GM12892 (cell line): ENCODE measurements around the gene TSPAN14.
"Not testable (repeated sequence)": the region's sequence is repeated elsewhere in the genome, so short reads cannot be mapped to it uniquely, and the experiment has no call there.

Source experiments
- DNase-seq: peaks from one replicate; pipeline ENCODE4 v3.0.0; 2011; ENCODE audit not compliant: insufficient read length
- FAIRE-seq: peaks from 2 replicates; lab custom pipeline; 2011; peaks lifted over from hg19 to GRCh38; lab: Jason Lieb, UNC
- POLR2A ChIP-seq: IDR thresholded peaks from 2 replicates; pipeline ENCODE4 v1.6.1; 2011; ENCODE audit warnings: low read depth, low read length, control low read depth
- POLR2AphosphoS5 ChIP-seq: IDR thresholded peaks from 2 replicates; pipeline ENCODE4 v1.6.1; 2011; ENCODE audit warnings: low read depth, low read length, control low read depth
- TAF1 ChIP-seq: IDR thresholded peaks from 2 replicates; pipeline ENCODE4 v1.6.1; 2011; ENCODE audit warnings: low read depth, mild to moderate bottlenecking, control low read depth, low read length, borderline replicate concordance

The TSPAN14 gene

DNA sequence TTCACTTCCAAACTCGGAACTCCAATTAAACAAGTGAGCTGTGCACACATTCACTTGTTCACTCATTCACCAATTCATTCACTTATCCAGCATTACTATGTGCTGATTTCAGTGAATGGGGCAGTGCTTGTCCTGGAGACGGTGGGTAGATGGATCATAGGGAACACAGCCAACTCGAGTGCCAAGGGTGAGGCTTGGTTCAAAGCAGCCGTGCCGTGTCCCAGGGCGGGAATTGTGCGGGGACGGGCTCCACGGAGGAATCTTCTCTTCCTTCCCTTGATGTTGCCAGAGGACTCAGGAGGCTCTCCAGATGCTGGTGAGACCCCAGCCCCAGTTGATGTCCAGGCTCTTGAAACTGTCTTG, 86.5 kb downstream of the TSPAN14 start:
- DNase-seq (no peak), FAIRE-seq (no peak)
- TF ChIP-seq POLR2AphosphoS5 (no peak), POLR2A (no peak), TAF1 (no peak)

DNA sequence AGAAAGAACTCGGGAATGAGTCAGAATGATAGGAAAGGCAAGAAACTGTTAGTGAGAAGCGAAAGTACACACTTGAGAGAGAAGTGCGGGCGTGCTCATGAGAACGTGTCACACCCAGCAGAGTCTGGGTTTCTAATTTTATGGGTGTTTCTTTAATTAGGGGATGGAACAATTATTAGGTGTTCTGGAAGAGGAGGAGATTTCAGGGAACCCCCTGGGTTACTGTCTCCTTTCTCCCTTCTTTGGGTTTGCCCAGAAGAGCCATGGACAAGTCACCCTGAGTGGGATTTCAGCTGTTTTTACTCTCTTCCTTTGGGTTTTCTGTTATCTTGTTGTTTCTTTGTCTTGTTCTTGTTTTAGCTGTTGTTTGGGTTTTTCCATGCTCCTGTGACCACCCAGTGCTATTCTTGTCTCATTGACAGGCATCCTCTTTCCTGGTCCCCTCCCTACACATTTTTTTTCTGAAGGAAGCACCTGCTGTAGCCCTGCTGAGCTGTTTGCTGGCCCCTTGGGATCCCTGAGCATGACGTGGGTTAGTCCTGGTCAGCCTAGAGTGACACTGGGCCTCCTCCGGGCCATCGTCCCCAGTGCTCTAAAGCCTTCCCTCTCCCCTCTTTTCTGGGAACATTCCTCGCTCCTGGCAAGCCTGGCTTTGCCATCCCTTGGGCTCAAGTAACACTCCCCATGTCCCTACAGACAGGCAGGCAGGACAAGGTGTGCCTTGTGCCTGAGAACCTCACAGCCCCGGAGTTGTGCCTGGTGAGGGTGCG, 87.1 kb downstream of the TSPAN14 start:
- FAIRE-seq (no peak), DNase-seq (no peak)
- TF ChIP-seq TAF1 (no peak), POLR2AphosphoS5 (no peak), POLR2A (no peak)

DNA sequence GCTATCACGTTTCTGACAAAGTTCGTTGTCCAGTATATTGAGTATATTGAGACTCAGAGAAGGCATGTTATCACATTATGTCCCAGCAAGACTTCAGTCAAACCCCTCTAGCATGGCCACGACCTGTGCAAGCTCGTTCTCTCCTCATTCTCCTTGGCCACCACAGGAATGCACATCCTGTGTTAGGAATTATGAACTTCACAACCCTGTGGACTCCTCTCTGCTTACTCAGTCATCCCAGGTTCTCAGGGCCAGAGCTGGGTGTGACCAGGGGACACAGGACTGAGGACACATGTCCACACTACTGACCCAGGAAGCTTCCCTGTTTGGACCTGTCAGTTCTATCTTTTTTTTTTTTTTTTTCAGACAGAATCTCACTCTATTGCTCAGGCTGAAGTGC, 87.9 kb downstream of the TSPAN14 start:
- TF ChIP-seq TAF1 (no peak), POLR2A (no peak), POLR2AphosphoS5 (no peak)
- FAIRE-seq (peak; percentile 82), DNase-seq (no peak)

DNA sequence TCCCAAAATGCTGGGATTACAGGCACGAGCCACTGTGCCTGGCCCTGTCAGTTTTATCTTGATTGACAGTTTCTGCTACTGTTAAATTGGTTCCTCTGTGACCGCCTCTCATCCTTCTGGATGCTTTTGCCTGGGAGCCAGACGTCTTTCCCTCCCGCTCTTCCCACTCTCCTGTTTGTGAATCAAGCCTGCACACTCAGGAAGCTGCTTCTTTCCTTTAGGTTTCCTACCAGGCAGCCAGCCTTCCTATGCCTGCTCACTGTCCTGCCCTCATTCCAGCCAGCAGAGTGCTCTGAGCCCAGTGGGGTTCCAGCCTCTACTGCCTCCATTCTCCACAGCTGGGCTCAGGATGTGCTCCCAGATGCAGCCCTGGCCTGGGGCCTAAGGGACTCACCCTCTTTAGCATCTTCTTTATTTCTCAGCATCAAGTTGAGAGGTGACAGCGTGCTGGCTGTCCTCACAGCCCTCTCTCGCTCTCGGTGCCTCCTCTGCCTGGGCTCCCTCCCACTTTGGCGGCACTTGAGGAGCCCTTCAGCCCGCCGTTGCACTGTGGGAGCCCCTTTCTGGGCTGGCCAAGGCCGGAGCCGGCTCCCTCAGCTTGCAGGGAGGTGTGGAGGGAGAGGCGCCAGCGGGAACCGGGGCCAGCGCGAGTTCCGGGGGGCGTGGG, 88.7 kb downstream of the TSPAN14 start:
- no peak for TF ChIP-seq POLR2A
- TF ChIP-seq POLR2AphosphoS5, result no peak
- no peak for TF ChIP-seq TAF1
- no peak for DNase-seq
- no peak for FAIRE-seq

DNA sequence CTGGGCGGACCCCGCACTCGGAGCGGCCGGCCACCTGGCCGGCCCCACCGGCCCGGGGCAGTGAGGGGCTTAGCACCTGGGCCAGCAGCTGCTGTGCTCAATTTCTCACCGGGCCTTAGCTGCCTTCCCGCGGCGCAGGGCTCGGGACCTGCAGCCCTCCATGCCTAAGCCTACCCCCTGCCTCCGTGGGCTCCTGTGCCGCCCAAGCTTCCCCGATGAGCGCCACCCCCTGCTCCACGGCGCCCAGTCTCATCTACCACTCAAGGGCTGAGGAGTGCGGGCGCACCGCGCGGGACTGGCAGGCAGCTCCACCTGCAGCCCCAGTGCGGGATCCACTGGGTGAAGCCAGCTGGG, 89.2 kb downstream of the TSPAN14 start:
- not testable (repeated sequence) for DNase-seq, FAIRE-seq

DNA sequence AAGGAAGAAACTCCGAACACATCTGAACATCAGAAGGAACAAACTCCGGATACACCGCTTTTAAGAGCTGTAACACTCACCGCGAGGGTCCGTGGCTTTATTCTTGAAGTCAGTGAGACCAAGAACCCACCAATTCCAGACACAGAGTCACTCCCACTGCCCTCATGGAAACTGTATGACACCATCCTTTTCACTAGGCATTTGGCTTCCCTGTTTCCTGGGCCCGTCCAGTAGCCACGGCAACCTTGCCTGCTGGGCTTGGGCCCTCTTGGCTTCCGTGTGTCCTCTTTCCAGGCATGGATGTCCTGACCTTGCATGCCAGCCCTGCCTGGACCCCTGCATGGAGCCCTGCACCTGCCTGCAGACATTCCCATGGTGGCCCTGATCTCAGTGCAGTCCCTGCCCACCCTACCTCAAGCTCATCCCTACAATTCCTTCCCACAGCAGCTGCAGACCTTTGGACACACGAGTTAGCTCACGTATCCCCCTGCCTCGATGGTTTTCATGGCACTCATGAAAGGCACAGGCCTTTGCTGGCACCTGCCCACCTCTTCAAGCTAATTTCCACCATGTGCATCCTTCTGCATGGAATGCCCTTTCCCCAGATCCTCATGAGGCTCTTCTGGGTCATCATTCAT, 90.3 kb downstream of the TSPAN14 start:
- DNase-seq (no peak), FAIRE-seq (no peak)
- TF ChIP-seq TAF1, result no peak
- no peak for TF ChIP-seq POLR2AphosphoS5
- no peak for TF ChIP-seq POLR2A

DNA sequence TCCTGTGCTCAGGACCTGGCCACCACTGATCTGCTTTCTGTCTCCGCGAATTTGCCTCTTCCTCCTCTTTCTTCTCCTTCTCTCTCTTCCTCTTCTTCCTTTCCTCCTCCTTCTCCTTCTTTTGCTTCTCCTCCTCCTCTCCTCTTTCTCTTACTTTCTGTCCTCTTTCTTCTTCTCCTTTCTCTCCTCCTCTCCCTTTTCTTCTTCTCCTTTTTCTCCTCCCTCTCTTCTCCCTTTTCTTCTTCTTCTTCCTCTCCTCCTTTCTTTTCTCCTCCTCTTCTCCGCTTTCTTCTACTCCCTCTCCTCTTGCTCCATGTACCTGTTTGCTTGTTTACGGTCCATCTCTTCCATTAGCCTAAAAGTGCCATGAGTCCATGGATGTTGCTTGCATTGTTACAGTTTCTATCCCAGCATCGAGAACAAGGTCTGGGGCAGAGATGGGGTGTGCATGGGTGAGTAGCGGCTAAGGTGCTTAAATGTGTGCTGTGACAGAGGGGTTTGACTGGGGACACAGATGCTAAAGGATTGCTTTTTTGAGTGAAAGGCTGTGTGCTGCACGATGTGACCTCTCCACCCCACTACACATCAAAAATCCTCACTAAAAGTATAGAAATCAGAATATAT, 91.3 kb downstream of the TSPAN14 start:
- DNase-seq (no peak), FAIRE-seq (no peak)
- TF ChIP-seq TAF1 (no peak), POLR2AphosphoS5 (no peak), POLR2A (no peak)

DNA sequence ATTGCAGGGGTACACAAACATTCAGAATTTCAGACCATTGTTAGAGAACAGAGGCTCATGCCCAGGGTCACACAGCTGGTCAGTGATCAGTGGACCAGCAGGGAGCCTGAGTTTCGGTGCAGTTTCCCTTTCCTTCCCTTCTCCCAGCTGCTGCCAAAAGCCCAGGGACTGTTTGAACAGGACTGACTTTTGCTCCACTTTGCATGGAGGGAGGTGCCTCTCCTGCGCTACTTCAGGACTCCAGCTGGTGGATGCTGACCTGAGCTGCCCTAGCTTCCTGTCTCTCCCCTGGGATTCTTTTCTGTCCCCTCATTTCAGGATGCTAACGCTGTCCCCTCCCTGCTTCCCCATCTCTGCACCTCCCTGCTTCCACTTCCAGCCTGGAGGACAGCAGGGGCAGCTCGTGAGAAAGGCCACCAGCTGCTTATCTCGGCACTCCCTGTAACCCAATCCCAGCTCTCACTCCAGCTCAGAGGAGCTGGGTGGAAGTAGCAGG, 98.1 kb downstream of the TSPAN14 start:
- DNase-seq (no peak), FAIRE-seq (no peak)
- no peak for TF ChIP-seq TAF1
- TF ChIP-seq POLR2AphosphoS5, result no peak
- TF ChIP-seq POLR2A, result no peak

DNA sequence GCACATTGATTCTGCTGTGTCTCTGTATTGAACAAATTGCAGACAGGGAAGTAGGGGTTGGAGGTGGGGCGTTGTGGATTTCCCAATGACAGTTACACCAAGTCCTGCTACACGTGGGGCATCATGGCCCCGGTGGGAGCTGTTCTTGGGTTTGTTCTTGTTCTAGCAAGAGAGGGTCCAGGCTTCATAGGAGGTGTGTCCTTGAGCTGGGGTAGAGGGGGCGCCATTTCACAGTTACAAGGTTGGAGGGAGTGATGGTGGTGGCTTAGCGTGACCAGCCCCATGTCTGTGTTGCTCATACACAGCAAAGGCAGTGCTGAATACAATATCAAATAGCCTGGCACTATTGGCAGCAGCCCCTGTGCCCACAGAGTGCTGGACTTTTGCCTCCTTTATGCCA, 99.3 kb downstream of the TSPAN14 start:
- no peak for TF ChIP-seq POLR2A
- no peak for DNase-seq
- no peak for FAIRE-seq

DNA sequence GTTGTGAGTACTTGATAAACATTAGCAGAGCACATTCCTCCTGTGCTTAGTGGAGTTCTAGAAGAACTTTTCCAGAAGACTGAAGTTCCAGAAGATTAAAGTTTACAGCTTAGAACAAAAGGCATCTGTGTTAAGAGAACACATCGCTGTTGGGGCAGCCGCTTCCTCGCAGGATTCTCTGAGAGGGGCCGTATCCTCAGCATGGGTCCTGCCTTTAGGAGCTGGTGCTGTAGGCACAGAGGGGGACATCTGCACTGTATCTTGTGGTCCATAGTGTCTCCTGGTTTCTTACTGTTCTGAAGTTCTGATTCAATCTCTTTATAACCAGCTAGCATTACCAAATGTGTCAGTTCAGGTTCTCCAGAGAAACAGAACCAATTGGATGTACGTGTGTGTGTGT, 99.9 kb downstream of the TSPAN14 start:
- FAIRE-seq (no peak), DNase-seq (no peak)
- no peak for TF ChIP-seq TAF1

DNA sequence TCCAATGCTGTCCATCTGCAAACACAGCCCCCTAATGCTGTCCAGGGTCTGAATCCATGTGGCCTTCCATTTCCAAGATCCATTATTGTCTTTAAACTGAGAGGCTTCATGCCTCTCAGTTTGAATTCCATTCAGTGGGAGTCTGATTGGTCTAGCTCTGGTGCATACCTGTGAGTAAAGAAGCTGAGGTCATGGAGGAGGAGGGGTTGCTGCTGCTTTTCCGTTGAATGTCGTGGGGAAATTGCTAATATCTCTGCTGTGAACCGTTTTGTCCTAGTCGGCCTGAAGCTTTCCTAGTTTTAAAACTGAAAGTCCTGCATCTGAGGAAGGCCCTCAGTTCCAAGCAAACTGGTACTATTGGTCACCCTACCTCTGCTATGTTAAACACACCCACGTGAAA, 101.3 kb downstream of the TSPAN14 start:
- no peak for DNase-seq
- no peak for TF ChIP-seq POLR2AphosphoS5
- no peak for TF ChIP-seq POLR2A
- no peak for TF ChIP-seq TAF1
- no peak for FAIRE-seq

DNA sequence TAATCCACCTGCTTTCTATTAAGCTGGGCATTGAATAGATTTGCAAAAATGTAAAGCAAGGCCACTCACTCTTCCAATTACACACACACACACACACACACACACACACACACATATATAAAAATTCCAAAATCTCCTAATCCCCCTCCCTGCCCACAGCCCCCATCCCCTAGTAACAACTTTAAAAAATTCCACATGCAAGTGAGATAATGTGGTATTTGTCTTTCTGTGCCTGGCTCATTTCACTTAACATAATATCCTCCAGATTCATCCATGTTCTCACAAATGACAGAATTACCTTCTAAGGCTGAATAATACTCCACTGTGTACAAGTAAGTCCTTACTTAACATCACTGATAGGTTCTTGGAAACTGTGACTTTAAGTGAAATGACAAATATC, 107.8 kb downstream of the TSPAN14 start:
- DNase-seq (no peak), FAIRE-seq (no peak)
- TF ChIP-seq POLR2AphosphoS5 (no peak), POLR2A (no peak), TAF1 (no peak)
